Measurements from ENCODE around the gene FGB.

- TF ChIP-seq, protein P1, sequence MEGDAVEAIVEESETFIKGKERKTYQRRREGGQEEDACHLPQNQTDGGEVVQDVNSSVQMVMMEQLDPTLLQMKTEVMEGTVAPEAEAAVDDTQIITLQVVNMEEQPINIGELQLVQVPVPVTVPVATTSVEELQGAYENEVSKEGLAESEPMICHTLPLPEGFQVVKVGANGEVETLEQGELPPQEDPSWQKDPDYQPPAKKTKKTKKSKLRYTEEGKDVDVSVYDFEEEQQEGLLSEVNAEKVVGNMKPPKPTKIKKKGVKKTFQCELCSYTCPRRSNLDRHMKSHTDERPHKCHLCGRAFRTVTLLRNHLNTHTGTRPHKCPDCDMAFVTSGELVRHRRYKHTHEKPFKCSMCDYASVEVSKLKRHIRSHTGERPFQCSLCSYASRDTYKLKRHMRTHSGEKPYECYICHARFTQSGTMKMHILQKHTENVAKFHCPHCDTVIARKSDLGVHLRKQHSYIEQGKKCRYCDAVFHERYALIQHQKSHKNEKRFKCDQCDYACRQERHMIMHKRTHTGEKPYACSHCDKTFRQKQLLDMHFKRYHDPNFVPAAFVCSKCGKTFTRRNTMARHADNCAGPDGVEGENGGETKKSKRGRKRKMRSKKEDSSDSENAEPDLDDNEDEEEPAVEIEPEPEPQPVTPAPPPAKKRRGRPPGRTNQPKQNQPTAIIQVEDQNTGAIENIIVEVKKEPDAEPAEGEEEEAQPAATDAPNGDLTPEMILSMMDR (conservative IDR thresholded peaks at IDR 0.05; ENCODE audit: low read depth, low read length), result no peak
- no peak for TF ChIP-seq EZH2 (IDR thresholded peaks at IDR 0.05; ENCODE audit: borderline replicate concordance, low read depth, low read length, poor library complexity, severe bottlenecking)
Observed at GRCh38 chr4:154611833-154612232, 49.0 kb downstream of the FGB start.
